CD4-positive, alpha-beta T cell treated with Interleukin-2 at 100 ng/mL for 4 hours (primary cell): ENCODE data around the gene CDH3.

Experiments
- DNase-seq: peaks from one replicate; pipeline ENCODE4 v3.0.0-alpha.2; 2020; ENCODE audit warnings: low spot score

The CDH3 gene

DNA sequence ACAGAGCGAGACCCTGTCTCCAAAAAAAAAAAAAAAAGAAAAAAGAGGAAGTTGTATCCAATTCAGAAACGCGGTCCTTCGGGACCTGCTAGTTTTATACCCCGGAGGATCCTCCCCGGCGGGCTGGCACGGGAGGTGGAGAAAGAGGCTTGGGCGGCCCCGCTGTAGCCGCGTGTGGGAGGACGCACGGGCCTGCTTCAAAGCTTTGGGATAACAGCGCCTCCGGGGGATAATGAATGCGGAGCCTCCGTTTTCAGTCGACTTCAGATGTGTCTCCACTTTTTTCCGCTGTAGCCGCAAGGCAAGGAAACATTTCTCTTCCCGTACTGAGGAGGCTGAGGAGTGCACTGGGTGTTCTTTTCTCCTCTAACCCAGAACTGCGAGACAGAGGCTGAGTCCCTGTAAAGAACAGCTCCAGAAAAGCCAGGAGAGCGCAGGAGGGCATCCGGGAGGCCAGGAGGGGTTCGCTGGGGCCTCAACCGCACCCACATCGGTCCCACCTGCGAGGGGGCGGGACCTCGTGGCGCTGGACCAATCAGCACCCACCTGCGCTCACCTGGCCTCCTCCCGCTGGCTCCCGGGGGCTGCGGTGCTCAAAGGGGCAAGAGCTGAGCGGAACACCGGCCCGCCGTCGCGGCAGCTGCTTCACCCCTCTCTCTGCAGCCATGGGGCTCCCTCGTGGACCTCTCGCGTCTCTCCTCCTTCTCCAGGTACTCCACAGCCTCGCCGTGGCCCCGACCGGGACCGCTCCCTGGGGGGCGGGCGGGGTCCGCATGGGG, at the start of gene CDH3:
CDH3 (plus strand) TSS at position 596 of the 779 bp plus-strand sequence; CDS start at position 666, 70 bp downstream.
- DNase-seq, result no peak

DNA sequence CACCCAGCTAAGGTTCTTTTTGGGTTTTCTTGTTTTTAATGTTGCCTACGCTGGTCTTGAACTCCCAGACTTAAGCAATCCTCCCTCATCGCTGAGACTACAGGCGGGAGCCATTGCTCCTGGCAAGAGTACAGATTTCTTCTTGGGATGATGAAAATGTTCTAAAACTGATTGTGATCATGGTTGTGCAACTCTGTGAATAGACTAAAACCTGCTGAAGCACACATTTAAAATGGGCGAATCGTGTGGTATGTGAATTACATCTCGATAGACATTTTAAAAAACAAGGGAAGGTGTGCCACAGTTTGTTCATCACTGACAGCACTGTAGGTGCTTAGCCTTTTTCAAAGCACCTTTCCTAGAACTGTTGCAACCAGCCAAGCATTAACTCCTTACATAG, 48.8 kb upstream of the CDH3 start:
- DNase-seq, result no peak

- no peak for DNase-seq
These were observed 45.5 kb upstream of the CDH3 start for GRCh38 chr16:68599586-68599985.

DNA sequence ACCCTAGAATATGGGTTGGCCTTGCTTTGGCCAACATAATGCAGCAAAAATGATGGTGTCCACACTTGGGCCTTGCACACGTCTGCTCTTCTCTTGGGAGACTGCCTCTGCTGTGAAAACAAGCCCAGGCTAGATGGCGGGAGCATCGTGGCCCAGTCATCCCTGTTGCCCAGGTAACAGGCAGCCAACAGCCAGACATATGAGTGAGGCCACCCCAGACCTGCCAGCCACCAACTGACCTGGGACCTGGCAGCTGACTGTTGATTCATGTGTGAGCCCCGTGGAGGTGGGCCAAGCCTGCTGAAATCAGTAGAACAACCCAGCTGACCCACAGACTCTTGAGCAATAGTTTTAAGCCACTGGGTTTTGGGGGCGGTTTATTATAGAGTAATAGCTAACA, 39.4 kb upstream of the CDH3 start:
- no peak for DNase-seq

GRCh38 chr16:68607443-68607842, 37.7 kb upstream of the CDH3 start:
- no peak for DNase-seq

DNA sequence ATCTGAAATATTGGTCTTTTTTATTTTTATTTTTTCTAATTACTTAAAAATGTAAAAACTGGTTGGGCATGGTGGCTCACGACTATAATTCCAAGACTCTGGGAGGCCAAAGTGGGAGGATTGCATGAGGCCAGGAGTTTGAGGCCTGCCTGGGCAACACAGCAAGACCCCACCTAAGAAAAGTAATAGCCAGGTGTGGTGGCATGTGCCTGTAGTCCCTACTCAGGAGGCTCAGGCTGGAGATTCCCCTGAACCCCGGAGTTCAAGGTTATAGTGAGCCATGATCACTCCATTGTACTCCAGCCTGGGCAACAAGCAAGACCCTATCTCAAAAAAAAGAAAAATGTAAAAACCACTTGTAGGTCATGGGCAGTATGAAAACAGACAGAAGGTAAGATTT, 36.8 kb upstream of the CDH3 start:
- no peak for DNase-seq

- DNase-seq, result no peak
These were observed 32.1 kb upstream of the CDH3 start for GRCh38 chr16:68612996-68613395.

- DNase-seq, result no peak
These were observed 27.4 kb upstream of the CDH3 start for GRCh38 chr16:68617734-68618133.

DNA sequence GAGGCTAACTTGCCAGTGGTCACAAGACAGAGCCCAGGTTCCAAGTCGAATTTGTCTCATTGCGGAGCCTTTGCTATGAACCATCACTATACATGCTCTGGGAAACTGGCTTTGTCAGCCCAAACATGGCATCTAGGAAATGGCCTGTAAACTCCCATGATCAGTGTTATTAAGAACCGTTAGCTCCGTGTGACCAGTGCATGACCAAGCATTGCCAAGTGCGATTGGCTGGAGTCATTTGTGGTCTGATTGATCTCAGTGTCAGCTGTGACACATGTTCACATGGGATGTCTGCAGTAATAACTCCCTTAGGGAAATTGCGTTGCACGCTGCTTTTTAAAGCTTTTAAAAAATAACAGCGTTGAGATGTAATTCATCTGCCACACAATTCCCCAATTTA, 18.6 kb upstream of the CDH3 start:
- no peak for DNase-seq

DNA sequence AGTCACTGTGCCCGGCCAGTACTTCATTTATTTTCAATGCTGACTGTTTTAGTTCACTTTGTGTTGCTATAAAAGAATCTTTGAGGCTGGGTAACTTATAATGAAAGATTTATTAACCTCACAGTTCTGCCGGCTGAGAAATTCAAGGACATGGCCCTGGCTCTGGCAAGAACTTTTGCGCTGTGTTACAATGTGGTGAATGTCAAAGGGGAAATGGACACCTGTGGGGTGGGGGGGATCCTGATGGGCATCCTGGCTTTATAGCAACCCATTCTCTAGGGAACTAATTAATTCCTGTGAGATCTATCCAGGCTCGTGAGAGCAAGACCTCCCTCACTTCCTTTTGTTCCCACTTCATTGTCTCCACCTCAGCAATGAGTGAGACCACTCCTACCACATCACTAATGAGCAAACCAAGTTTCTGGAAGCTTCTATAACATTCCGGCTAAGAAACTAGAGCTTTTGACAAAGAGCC, 17.1 kb upstream of the CDH3 start:
- DNase-seq, result no peak

GRCh38 chr16:68629351-68629910, 15.7 kb upstream of the CDH3 start:
- DNase-seq, result no peak

GRCh38 chr16:68636064-68636560, 9.0 kb upstream of the CDH3 start:
- no peak for DNase-seq

- DNase-seq, result no peak
These were observed 8.3 kb upstream of the CDH3 start for GRCh38 chr16:68636818-68637217.

DNA sequence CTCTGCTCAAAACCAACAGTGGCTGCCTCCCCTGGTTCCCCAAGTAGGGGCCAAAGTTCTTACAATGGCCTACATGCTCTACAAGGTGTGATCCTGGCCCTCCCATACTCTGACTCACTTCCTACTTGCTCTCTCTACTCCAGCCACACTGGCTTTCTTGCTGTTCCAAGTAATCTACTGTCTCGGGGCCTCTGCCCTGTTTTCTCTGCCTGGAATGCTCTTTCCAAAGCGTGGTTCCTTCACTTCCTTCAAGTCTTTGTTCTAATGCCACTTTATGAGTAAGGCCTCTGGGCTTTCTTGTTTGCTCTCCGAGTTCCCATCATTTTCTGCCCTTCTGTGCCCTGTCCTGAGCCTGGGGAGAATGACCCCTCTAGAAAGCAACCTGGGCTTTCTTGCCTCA, 4.1 kb upstream of the CDH3 start:
- no peak for DNase-seq

DNA sequence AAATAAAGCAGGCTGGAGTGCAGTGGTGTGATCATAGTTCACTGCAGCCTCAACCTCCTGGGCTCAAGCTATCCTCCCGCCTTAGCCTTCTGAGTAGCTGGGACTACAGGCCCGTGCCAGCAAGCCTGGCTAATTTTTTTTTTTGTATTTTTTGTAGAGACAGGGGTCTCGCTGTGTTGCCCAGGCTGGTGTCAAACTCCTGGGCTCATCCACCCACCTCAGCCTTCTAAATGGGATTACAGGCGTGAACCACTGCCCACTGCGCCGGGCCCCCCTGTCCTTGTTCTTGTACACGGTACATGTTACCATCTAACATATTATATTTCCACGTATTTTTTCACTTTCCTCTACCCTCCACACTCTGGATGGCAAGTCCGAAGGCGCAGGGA, 3.1 kb upstream of the CDH3 start:
- DNase-seq, result no peak

DNA sequence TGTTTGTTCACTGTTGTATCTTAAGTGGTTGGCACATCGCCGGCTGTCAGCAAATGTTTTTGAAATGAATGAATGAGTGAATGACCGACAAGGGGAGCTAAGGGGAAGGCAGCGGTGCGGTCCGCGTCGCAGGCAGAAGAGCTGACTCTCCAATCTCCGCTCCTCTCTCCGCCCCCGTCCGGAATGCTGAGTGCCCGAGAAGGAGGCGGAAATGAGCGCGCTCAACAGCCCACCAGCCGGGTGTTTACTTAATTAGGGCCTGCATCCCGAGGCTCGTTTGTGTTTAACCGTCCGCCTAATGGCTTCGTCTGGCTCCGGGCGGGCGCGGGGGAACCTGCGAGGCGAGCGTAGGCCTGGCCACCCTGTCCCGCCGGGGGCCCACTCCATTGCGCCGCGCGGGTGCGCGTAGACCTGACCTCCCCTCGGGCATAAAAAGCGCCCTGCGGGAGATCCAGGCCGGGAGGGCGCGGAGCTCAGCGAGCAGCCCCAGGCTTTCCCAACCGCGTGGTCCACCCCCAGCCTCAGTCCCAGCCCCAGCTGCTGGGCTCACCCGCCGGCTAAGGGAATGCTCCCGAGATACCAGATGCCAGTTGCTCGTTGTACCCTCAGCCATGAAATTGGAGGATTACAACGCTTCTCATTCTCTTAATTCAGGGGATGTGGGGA, 2.5 kb upstream of the CDH3 start:
- no peak for DNase-seq

- DNase-seq, result no peak
These were observed 1.9 kb upstream of the CDH3 start for GRCh38 chr16:68643227-68643626.

- no peak for DNase-seq
These were observed 1.3 kb upstream of the CDH3 start for GRCh38 chr16:68643847-68644246.

- DNase-seq, result no peak
These were observed 814 bp upstream of the CDH3 start for GRCh38 chr16:68644296-68644695.

DNA sequence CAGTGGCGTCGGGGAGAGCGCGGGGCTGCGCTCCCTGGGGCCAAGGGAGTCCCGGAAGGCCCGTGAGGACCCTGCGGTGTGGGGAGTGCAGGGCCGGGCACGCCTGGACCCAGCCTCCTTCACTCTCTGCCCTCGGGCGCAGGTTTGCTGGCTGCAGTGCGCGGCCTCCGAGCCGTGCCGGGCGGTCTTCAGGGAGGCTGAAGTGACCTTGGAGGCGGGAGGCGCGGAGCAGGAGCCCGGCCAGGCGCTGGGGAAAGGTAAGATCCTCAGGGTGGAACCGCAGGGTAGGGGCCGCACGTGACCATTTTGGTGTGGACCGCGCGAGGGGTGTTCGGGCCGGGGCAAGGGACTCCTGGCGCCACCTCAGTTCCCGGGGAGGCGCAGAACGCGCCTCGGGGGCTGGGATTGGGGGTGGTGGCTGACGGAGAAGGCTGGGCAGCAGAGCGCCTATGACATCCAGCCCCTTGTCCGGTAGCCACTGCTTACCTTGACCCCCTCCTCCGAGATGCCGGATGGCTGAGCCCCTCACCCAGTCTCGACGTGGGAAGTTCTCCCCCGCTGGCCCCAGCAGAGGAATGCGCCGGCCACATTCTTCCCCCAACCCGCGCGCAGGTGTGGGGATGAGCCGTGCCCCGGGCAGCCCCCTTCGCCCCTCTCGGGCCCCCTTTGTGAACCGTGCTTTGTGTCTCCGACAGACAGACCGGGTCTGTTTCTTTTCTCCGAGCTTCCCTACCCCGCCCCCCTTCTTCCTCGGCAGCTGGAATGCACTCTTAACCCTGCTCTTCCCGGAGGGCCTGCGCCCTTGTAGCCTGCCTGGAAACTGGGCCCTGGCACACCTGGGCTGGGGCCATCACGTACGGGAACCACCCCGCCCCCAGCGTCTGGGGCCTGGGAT, 631 bp downstream of the CDH3 start:
- DNase-seq, result no peak

- DNase-seq, result no peak
These were observed 2.0 kb downstream of the CDH3 start for GRCh38 chr16:68646953-68647659.
